Measurements from ENCODE around the gene BCL3. TPM values are rescaled to one million over a fixed set of nuclear protein-coding genes. Genes with fewer than 3 reads are reported as not detected.

Gene BCL3
- total and polyA plus RNA-seq, 2 of the 13 experiments (the other 11 are each of a cell fraction or from before 2014, with no cell fraction given): 2.3 to 4.0 TPM

DNA sequence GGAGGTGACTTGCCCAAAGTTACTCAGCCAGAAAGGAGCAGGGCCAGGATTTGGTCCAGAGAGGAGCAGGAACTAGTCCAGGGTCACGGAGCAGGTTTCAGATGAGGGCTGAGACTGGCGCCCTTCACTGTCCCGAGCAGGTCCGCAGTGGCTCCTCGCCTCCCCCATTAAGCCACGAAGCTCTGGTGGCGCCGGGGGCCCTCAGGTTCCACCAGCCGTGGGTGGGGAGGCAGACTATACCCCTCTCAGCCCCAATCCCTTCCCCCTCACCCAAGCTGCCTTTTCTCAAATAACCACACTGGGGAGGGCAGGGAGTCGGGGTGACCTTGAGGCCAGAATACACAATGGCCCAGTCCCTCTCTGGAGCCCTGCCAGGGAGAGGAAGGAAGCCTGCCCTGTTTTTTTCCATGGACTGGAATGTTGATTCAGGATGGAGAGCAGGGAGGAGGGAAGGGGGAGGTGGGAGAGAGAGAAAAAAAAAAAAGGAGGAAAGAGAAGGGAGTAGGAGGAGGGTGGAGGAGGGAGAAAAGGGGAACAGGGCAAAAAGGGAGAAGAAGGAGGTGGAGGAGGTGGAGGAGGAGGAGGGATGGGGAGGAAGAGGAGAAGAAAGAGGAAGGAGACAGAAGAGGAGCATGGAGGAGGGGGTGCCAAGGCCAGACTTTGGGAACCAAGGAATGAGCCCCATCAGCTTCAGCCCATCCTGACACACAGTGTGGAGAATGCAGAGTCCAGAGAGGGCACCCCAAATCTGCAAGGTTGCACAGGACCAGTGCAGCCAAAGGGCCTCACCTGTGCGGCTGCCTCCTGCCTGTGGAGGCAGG lies 29.9 kb upstream of the BCL3 start (continued):
- TF ChIP-seq SPEN (CRISPR knock-in tag; IDR thresholded peaks at IDR 0.05; ENCODE audit: low read depth): peak; percentile 70
- TF ChIP-seq, protein P1, sequence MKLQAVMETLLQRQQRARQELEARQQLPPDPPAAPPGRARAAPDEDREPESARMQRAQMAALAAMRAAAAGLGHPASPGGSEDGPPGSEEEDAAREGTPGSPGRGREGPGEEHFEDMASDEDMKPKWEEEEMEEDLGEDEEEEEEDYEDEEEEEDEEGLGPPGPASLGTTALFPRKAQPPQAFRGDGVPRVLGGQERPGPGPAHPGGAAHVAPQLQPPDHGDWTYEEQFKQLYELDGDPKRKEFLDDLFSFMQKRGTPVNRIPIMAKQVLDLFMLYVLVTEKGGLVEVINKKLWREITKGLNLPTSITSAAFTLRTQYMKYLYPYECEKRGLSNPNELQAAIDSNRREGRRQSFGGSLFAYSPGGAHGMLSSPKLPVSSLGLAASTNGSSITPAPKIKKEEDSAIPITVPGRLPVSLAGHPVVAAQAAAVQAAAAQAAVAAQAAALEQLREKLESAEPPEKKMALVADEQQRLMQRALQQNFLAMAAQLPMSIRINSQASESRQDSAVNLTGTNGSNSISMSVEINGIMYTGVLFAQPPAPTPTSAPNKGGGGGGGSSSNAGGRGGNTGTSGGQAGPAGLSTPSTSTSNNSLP (IDR thresholded peaks at IDR 0.05; ENCODE audit: low read depth, low read length): 0 out of 2 replicates have a peak, but pooled peaks have one; percentile 26
- TF ChIP-seq, protein P2, sequence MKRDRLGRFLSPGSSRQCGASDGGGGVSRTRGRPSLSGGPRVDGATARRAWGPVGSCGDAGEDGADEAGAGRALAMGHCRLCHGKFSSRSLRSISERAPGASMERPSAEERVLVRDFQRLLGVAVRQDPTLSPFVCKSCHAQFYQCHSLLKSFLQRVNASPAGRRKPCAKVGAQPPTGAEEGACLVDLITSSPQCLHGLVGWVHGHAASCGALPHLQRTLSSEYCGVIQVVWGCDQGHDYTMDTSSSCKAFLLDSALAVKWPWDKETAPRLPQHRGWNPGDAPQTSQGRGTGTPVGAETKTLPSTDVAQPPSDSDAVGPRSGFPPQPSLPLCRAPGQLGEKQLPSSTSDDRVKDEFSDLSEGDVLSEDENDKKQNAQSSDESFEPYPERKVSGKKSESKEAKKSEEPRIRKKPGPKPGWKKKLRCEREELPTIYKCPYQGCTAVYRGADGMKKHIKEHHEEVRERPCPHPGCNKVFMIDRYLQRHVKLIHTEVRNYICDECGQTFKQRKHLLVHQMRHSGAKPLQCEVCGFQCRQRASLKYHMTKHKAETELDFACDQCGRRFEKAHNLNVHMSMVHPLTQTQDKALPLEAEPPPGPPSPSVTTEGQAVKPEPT (CRISPR knock-in tag; IDR thresholded peaks at IDR 0.05; ENCODE audit: low read depth): 0 out of 2 replicates have a peak, but pooled peaks have one; percentile 40
- TF ChIP-seq NR1H2 (CRISPR knock-in tag; IDR thresholded peaks at IDR 0.05; ENCODE audit: borderline replicate concordance, low read depth): no peak
- TF ChIP-seq CEBPB (IDR thresholded peaks at IDR 0.05; ENCODE audit: borderline replicate concordance, low read depth, low read length): no peak
- 0 out of 2 replicates have a peak, but pooled peaks have one; percentile 71 for TF ChIP-seq ZNF775 (CRISPR knock-in tag; IDR thresholded peaks at IDR 0.05; ENCODE audit: borderline replicate concordance)
- no peak for TF ChIP-seq FLYWCH1 (CRISPR knock-in tag; IDR thresholded peaks at IDR 0.05)
- TF ChIP-seq, protein P3, sequence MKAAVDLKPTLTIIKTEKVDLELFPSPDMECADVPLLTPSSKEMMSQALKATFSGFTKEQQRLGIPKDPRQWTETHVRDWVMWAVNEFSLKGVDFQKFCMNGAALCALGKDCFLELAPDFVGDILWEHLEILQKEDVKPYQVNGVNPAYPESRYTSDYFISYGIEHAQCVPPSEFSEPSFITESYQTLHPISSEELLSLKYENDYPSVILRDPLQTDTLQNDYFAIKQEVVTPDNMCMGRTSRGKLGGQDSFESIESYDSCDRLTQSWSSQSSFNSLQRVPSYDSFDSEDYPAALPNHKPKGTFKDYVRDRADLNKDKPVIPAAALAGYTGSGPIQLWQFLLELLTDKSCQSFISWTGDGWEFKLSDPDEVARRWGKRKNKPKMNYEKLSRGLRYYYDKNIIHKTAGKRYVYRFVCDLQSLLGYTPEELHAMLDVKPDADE (CRISPR knock-in tag; IDR thresholded peaks at IDR 0.05): no peak
- no peak for TF ChIP-seq SP1 (IDR thresholded peaks at IDR 0.05)
- no peak; the same call in 1 of the 2 replicates for TF ChIP-seq SP1 (CRISPR knock-in tag; IDR thresholded peaks at IDR 0.05)
- TF ChIP-seq, protein P4, sequence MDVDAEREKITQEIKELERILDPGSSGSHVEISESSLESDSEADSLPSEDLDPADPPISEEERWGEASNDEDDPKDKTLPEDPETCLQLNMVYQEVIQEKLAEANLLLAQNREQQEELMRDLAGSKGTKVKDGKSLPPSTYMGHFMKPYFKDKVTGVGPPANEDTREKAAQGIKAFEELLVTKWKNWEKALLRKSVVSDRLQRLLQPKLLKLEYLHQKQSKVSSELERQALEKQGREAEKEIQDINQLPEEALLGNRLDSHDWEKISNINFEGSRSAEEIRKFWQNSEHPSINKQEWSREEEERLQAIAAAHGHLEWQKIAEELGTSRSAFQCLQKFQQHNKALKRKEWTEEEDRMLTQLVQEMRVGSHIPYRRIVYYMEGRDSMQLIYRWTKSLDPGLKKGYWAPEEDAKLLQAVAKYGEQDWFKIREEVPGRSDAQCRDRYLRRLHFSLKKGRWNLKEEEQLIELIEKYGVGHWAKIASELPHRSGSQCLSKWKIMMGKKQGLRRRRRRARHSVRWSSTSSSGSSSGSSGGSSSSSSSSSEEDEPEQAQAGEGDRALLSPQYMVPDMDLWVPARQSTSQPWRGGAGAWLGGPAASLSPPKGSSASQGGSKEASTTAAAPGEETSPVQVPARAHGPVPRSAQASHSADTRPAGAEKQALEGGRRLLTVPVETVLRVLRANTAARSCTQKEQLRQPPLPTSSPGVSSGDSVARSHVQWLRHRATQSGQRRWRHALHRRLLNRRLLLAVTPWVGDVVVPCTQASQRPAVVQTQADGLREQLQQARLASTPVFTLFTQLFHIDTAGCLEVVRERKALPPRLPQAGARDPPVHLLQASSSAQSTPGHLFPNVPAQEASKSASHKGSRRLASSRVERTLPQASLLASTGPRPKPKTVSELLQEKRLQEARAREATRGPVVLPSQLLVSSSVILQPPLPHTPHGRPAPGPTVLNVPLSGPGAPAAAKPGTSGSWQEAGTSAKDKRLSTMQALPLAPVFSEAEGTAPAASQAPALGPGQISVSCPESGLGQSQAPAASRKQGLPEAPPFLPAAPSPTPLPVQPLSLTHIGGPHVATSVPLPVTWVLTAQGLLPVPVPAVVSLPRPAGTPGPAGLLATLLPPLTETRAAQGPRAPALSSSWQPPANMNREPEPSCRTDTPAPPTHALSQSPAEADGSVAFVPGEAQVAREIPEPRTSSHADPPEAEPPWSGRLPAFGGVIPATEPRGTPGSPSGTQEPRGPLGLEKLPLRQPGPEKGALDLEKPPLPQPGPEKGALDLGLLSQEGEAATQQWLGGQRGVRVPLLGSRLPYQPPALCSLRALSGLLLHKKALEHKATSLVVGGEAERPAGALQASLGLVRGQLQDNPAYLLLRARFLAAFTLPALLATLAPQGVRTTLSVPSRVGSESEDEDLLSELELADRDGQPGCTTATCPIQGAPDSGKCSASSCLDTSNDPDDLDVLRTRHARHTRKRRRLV (CRISPR knock-in tag; IDR thresholded peaks at IDR 0.05): 0 out of 2 replicates have a peak, but pooled peaks have one; percentile 72
- no peak for TF ChIP-seq ZNF17 (CRISPR knock-in tag; IDR thresholded peaks at IDR 0.05)
- TF ChIP-seq, protein P5, sequence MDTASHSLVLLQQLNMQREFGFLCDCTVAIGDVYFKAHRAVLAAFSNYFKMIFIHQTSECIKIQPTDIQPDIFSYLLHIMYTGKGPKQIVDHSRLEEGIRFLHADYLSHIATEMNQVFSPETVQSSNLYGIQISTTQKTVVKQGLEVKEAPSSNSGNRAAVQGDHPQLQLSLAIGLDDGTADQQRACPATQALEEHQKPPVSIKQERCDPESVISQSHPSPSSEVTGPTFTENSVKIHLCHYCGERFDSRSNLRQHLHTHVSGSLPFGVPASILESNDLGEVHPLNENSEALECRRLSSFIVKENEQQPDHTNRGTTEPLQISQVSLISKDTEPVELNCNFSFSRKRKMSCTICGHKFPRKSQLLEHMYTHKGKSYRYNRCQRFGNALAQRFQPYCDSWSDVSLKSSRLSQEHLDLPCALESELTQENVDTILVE (CRISPR knock-in tag; IDR thresholded peaks at IDR 0.05): peak; percentile 26; the same call in 1 of the 2 replicates
- no peak for TF ChIP-seq POLR2AphosphoS2 (IDR thresholded peaks at IDR 0.05; ENCODE audit: low read depth, low read length)
- TF ChIP-seq, protein P6, sequence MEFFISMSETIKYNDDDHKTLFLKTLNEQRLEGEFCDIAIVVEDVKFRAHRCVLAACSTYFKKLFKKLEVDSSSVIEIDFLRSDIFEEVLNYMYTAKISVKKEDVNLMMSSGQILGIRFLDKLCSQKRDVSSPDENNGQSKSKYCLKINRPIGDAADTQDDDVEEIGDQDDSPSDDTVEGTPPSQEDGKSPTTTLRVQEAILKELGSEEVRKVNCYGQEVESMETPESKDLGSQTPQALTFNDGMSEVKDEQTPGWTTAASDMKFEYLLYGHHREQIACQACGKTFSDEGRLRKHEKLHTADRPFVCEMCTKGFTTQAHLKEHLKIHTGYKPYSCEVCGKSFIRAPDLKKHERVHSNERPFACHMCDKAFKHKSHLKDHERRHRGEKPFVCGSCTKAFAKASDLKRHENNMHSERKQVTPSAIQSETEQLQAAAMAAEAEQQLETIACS (CRISPR knock-in tag; IDR thresholded peaks at IDR 0.05): no peak
- peak; percentile 83 for TF ChIP-seq RXRB (CRISPR knock-in tag; IDR thresholded peaks at IDR 0.05; ENCODE audit: borderline replicate concordance)
